ENCODE results near the gene LCA5L. TPM values are rescaled to one million over a fixed set of nuclear protein-coding genes. Genes with fewer than 3 reads are reported as not detected.
A peak's percentile ranks its signal among the peaks of the same experiment; 100 is the strongest.

Gene LCA5L
- total and polyA plus RNA-seq, 2 of the 13 experiments (the other 11 are each of a cell fraction or from before 2014, with no cell fraction given) = 0.13 to 0.55 TPM

DNA sequence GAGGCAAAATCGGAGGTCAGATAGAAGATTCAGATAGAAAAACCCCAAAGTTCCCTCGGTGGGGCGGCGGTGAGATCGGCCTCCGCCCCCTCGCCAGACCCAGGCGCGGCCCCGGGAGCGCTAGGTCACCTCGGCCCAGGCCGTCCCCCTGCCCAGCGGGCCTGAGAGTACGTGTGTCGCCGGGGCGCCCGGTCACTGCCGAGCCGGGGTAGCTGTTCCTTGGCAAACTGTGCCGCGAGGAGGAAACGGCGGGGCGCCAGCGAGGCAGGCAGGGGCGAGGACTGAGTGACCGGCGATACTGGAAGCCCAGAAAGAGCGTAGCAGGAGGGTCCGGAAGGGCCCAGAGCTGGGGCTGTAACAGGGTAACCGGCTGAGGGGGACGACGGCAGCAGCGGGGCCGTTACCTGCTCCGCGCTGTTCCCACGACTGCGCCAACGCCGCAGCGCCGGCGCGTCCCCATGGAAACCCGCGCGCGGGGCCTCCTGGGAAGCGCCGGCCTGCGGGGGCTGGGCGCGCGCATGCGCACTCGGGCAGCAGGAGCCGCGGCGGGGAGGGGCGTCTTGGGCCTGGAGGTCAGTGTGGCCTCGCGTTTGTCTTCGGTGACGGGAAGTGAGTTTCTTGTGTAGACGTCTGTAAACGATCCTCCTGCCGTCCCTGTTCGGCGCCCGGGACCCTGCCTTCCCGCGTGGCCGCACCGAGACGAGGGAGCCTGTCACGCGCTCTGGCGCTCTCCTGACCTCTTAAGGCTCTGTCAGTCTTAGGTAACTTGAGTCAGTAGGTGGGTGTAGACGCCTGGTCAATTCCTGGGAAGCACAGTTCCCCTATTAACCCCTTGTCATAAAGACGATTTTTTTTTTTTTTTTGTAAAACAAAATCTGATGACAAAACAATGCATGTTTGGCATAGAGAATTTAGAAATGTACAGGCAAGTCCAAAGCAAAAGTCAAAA, at the start of gene LCA5L (continued):
- TF ChIP-seq RBFOX2 (IDR thresholded peaks at IDR 0.05; ENCODE audit: low read depth, low read length) = peak; percentile 90
- 0 out of 2 replicates have a peak, but pooled peaks have one; percentile 16 for TF ChIP-seq NCOA1 (CRISPR knock-in tag; IDR thresholded peaks at IDR 0.05)
- TF ChIP-seq, protein P1, sequence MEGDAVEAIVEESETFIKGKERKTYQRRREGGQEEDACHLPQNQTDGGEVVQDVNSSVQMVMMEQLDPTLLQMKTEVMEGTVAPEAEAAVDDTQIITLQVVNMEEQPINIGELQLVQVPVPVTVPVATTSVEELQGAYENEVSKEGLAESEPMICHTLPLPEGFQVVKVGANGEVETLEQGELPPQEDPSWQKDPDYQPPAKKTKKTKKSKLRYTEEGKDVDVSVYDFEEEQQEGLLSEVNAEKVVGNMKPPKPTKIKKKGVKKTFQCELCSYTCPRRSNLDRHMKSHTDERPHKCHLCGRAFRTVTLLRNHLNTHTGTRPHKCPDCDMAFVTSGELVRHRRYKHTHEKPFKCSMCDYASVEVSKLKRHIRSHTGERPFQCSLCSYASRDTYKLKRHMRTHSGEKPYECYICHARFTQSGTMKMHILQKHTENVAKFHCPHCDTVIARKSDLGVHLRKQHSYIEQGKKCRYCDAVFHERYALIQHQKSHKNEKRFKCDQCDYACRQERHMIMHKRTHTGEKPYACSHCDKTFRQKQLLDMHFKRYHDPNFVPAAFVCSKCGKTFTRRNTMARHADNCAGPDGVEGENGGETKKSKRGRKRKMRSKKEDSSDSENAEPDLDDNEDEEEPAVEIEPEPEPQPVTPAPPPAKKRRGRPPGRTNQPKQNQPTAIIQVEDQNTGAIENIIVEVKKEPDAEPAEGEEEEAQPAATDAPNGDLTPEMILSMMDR (CRISPR knock-in tag; IDR thresholded peaks at IDR 0.05) = peak; percentile 27
- peak; percentile 81; the same call in 1 of the 3 replicates for TF ChIP-seq MXI1 (IDR thresholded peaks at IDR 0.05; ENCODE audit: borderline replicate concordance, low read depth, low read length)
- TF ChIP-seq FOXA3 (CRISPR knock-in tag; IDR thresholded peaks at IDR 0.05) = no peak; the same call in 1 of the 2 replicates
- peak; percentile 52; the same call in 1 of the 2 replicates for TF ChIP-seq ZNF337 (CRISPR knock-in tag; IDR thresholded peaks at IDR 0.05; ENCODE audit: borderline replicate concordance, low read depth)
- peak; percentile 69; the same call in 1 of the 2 replicates for TF ChIP-seq ZFP82 (CRISPR knock-in tag; IDR thresholded peaks at IDR 0.05; ENCODE audit: borderline replicate concordance)
- TF ChIP-seq MAZ (IDR thresholded peaks at IDR 0.05; ENCODE audit: borderline replicate concordance, low read depth, low read length) = no peak
- TF ChIP-seq MAZ (CRISPR knock-in tag; IDR thresholded peaks at IDR 0.05; ENCODE audit: low read depth) = peak; percentile 63; the same call in 1 of the 2 replicates
- TF ChIP-seq ZBTB20 (CRISPR knock-in tag; IDR thresholded peaks at IDR 0.05; ENCODE audit: borderline replicate concordance, low read depth) = no peak
- TF ChIP-seq, protein P2, sequence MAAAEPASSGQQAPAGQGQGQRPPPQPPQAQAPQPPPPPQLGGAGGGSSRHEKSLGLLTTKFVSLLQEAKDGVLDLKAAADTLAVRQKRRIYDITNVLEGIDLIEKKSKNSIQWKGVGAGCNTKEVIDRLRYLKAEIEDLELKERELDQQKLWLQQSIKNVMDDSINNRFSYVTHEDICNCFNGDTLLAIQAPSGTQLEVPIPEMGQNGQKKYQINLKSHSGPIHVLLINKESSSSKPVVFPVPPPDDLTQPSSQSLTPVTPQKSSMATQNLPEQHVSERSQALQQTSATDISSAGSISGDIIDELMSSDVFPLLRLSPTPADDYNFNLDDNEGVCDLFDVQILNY (CRISPR knock-in tag; conservative IDR thresholded peaks at IDR 0.05) = 0 out of 2 replicates have a peak, but pooled peaks have one; percentile 8
- TF ChIP-seq IRX3 (CRISPR knock-in tag; IDR thresholded peaks at IDR 0.05; ENCODE audit: borderline replicate concordance, low read depth) = peak; percentile 57; the same call in 1 of the 2 replicates
- TF ChIP-seq ZFP36L1 (CRISPR knock-in tag; IDR thresholded peaks at IDR 0.05) = no peak
- peak; percentile 66; the same call in 1 of the 2 replicates for TF ChIP-seq ZNF598 (CRISPR knock-in tag; IDR thresholded peaks at IDR 0.05; ENCODE audit: borderline replicate concordance)
- peak; percentile 66; the same call in 1 of the 2 replicates for TF ChIP-seq KAT7 (CRISPR knock-in tag; IDR thresholded peaks at IDR 0.05; ENCODE audit: borderline replicate concordance)
- no peak for TF ChIP-seq NFATC3 (CRISPR knock-in tag; IDR thresholded peaks at IDR 0.05)
